Activated naive CD4-positive, alpha-beta T cell (primary cell): ENCODE results near the gene AKT1S1.

Experiments
- DNase-seq, 4 experiments: peaks; one replicate each; lab custom pipeline; 2025; lab: John Stamatoyannopoulos, UW

Gene AKT1S1

DNA sequence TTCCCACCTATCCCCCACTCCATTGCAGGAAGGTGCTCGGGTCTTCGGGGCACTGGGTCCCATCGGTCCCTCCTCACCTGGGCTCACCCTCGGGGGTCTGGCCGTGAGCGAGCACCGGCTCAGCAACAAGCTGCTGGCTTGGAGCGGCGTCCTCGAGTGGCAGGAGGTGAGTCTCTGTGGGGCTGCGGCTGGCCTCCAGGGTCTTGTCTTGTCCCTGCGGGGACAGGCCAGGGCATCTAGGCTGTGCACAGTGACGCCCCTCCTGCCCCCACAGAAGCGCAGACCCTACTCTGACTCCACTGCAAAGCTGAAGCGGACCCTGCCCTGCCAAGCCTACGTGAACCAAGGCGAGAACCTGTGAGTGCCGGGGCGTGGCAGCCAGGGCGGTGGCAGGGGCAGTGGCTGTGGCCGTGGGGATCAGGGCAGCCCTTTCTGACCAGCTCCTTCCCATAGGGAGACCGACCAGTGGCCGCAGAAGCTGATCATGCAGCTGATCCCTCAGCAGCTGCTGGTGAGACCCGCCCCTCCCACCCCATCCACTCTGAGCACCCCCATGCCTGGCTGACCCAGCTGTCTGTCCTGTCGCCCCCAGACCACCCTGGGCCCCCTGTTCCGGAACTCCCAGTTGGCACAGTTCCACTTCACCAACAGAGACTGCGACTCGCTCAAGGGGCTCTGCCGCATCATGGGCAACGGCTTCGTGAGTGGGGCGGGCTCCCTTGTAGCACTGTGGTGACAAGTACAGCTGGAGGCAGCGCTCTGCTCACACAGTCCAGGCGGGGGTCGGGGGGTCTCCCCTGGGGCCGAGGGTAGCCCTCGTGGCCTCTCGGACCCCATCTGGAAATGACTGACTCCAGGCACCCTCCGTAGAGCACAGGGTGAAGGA is 22.5 kb downstream of the AKT1S1 start:
- DNase-seq: no peak

- no peak for DNase-seq
Observed at GRCh38 chr19:49853852-49854377, 23.2 kb downstream of the AKT1S1 start.

GRCh38 chr19:49852631-49853126 is 24.5 kb downstream of the AKT1S1 start:
- DNase-seq: no peak

- peak in 1 of 4 experiments; percentile 47 for DNase-seq
Observed at GRCh38 chr19:49851456-49852259, 25.5 kb downstream of the AKT1S1 start.

DNA sequence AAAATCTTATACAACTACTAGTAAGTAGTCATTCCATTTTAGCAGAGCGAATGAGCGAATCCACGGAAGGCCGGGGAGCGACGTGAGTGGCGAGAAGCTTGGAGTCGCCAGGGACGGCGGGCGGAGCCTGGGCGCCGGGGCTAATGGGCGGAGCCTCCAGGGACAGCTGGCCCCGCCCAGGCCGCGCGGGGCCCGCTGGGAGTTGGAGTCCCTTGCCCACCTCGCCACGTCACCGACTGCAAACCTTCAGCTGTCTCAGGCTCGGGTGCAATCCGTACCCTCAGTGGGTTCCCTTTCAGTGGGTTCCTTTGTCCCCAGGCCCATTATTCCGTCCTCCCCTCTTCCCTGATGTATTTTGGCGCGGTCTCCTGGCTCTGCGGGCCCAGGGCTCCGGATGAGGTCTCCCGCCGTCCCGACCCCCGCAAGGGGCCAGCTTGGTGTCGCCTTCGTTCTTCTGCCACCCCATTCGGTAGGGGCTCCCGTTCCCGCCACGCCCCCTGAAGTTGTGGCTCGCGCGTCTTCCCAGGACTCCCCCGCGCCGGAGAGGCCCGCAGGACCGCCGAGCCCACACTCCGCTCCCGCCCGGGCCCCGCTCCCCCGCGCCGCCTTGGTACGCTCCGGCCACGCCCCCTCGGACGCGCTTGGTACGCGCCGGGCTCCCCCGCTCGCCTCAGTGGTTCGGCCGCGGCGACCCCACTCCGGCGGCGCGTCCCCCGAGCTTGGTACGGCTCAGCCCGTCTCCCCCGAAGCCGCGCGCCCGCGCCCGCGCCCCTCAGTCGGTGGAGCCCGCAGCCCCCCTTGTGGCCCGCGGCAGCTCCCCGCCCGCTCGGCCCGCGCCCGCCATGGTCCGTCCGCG is 26.4 kb downstream of the AKT1S1 start, which contains the start of gene PTOV1:
TSS of gene PTOV1 (plus strand) at position 673 of the 856 bp plus-strand sequence.
- peak; percentile 67 to 84 (median 72) for DNase-seq

GRCh38 chr19:49850221-49850486 is 27.0 kb downstream of the AKT1S1 start:
- no peak for DNase-seq

DNA sequence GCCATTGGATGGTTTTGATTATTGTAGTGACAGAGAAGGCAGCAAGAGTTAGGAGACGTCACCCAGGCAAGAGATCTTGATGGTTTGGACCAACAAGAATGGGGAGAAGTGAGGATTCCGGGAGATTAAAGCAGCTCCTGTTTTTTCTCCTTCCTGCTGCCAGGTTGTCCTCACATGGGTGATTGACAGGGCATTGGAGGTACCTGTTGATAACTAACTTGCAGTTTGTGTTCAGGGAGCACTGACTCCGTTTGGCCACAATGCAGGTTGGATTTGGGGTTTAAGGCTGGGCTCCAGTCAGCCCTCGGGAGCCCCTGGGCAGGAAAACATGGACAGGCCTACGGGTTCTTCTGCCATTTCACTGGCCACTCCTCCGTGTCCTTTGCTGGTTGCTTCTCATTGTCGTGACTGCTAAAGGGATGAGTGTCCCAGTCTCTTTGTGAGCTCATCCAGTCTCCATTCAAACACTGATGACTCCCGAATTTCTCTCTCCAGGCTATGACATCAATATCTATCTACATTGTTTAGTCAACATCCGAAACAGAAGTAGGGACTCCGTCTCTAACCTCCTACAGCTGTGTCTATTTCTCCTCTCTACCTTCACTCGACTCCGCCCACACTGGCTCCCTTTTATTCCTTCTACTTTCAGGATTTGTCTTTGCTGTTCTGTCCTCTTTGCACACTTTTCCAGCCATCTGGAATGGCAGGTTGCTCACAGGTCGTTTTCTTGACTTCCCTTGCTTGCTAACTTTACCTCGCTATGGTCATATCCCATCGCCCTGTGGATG is 27.5 kb downstream of the AKT1S1 start:
- no peak for DNase-seq

DNA sequence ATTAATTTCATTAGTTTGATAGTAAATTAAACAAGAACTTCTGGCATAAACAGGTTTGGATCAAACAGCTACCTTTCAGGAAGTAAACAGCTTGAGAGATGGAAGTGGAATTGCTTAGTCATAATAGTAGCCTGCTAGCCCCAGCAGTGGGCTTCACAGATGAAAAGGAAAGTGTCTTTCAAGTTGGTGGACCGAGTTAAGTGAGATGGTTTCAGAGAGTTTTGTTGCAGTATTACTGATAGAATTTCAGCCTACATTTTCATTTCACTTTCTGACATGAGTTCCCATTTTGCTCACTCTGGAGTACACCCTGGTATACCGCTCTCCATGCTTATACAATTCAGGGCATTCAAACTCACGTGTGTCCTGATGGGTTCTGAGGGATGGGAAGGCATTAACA is 28.2 kb downstream of the AKT1S1 start:
- no peak for DNase-seq

DNA sequence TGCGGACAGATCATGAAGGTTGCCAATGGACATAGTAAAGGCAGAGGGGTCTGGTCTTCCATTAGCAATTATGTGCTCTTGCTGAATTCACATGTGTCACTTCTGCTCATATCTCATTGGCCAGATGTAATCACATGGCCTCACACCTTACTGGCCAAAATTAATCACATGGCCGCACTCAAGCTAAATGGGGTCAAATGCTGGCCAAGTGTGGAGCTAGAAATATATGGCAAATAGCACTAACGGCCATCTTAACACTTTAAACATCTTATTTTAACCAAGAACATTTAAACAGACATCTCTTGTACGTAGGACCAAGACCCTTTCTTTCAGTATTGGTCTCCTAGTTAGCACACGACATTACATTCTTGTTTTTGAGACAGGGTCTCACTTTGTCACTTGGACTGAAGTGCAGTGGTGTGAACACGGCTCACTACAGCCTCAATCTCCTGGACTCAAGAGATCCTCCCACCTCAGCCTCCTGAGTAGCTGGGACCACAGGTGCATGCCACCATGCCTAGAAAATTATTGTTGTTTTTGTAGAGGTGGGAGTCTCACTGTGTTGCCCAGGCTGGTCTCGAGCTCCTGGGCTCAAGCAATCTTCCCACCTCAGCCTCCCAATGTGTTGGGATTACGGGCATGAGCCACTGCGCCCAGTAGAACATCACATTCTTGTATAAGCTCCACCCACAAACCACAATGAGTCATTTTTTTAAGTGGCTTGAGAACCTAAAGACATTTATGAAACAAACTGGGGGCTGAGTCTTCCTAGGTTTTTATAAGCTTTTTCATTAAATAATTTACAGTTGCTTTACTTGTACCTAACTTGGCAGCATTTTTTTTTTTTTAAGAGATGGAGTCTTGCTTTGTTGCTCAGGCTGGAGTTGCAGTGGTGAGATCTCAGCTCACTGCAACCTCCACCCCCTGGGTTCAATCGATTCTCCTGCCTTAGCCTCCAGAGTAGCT is 29.1 kb downstream of the AKT1S1 start:
- DNase-seq: no peak

GRCh38 chr19:49846408-49846807 is 30.7 kb downstream of the AKT1S1 start:
- no peak for DNase-seq

GRCh38 chr19:49845414-49845813 is 31.7 kb downstream of the AKT1S1 start:
- DNase-seq: no peak

DNA sequence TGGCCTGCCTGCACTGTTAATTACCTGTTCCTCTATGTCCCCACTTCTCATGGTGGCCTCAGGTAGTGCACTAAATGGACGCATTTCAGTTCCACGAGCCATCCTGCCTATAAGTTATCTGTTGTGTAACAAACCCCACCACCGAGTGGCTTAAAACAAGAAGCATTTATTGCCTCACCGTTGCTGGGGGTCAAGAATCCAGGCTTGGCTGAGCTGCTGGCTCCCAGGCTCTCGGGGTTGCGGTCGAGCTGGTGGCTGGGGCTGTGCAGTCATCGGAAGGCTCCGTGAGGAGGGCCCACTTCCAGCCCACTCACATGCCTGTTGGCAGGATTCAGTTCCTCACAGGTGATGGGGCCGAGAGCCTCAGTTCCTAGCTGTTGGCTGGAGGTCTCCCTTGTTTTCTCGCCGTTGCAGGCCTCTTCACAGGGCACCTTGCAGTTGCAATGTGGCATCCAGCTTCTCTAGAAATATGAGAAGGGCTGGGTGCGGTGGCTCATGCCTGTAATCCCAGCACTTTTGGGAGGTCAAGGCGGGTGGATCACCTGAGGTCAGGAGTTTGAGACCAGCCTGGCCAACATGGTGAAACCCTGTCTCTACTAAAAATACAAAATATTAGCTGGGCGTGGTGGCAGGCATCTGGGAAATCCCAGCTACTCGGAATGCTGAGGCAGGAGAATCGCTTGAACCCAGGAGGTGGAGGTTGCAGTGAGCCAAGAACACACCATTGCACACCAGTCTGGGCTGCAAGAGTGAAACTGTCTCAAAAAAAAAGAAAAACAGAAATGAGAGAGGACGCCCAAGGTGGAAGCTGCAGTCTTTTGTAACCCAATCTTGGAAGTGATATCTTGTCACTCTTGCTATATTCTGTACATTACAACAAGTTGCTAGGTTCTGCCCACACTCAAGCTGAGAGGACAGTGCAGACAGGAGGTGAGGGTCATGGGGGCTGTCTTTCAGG is 32.7 kb downstream of the AKT1S1 start:
- no peak for DNase-seq

DNA sequence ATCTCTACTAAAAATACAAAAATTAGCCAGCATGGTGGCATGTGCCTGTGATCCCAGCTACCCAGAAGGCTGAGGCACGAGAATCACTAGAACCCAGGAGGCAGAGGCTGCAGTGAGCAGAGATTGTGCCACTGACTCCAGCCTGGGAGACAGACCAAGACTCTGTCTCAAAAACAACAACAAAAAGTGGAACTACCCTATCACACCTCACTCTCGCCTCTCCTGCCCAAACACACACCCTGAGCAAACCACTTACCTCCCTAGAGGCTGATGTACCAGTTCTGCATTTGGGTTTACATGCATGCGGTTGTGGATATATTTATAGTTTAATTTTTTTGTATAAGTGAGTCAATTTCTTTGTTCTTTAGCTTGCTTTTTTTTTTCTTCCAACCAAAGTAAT is 33.9 kb downstream of the AKT1S1 start:
- DNase-seq: no peak

DNA sequence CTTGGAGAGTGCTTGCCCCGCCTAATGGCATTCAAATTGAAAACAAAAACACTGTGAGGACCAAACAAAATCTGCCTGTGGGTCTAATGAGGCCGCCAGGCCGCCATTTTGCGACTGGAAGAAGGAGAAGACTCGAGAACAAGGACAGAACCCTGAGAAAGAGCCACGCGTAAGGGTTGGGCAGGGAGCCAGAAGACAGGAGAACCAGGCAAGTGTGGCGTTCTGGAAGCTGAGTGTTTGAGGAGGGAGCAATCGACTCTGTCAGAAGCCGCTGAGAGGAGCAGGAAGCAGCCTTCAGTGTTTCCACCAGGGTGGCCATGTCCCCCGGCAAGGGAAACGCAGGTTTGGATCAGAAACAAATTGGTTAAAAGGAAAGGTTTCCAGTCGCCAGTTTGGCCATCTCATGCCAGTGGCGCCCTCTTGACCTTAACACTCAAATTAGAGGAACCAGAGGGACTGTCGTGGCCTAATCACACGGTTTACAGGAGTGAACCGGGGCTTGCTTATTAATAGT is 36.4 kb downstream of the AKT1S1 start:
- DNase-seq: no peak

GRCh38 chr19:49840321-49840720 is 36.8 kb downstream of the AKT1S1 start:
- DNase-seq: no peak

- DNase-seq: no peak
Observed at GRCh38 chr19:49839713-49840112, 37.4 kb downstream of the AKT1S1 start.

GRCh38 chr19:49838885-49839588 is 38.1 kb downstream of the AKT1S1 start:
- DNase-seq: no peak

DNA sequence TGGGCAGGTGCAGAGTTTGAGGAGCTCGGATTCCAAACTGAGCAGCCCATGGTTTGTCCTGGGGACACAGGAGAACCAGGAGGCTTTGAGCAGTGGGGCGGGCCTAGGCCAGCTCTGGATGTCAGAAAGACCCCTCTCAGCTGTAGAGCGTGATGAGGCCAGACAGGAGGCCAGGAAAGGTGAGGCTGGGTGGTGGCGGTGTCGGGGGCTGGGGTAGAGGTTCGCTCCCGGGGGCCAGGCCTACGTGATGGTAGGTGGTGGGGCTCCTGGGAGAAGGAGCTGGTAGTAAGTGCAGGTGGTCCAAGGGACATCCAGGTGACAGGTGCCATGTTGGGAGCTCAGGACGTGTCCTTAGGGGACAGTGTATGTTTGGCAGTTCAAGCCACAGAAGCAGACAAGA is 39.7 kb downstream of the AKT1S1 start:
- DNase-seq: no peak
